H1 (cell line): Measurements from ENCODE around the gene STARD3. TPM values are rescaled to one million over a fixed set of nuclear protein-coding genes. Genes with fewer than 3 reads are reported as not detected.
A peak's percentile ranks its signal among the peaks of the same experiment; 100 is the strongest.

Experiments
- ASH2L ChIP-seq: fragments of 200-600, 300-600 bp; sonication (generic); IDR thresholded peaks from one replicate; pipeline ENCODE4 v1.7.1; 2017; ENCODE audit warnings: low read length
- CREB1 ChIP-seq: IDR thresholded peaks from 2 replicates; pipeline ENCODE4 v1.6.1; 2012; ENCODE audit warnings: inconsistent platforms
- CTCF ChIP-seq, 3 experiments: IDR thresholded peaks; 1 replicate in 2 of 3; 2 replicates in 1 of 3; pipeline versions ENCODE4 v1.5.1 to v1.6.1; 2011; ENCODE audit warnings: low read length in 3 of 3, mild to moderate bottlenecking in 3 of 3, inconsistent platforms in 2 of 3, low read depth in 1 of 3, moderate library complexity in 1 of 3; ENCODE audit not compliant: insufficient read depth in 1 of 3; ENCODE audit errors: control extremely low read depth in 1 of 3
- EZH2 ChIP-seq: fragments of 200-600 bp; sonication (generic); IDR thresholded peaks from 2 replicates; pipeline ENCODE4 v1.7.1; 2012; ENCODE audit warnings: low read depth, mild to moderate bottlenecking, moderate library complexity, low read length, inconsistent platforms; ENCODE audit not compliant: severe bottlenecking
- GABPA ChIP-seq: IDR thresholded peaks from 2 replicates; pipeline ENCODE4 v1.6.1; 2011; ENCODE audit warnings: mild to moderate bottlenecking, low read length, moderate library complexity, borderline replicate concordance; ENCODE audit not compliant: insufficient read depth
- HDAC2 ChIP-seq, 2 experiments: fragments of 300-600 bp in 1 of 2; sonication (generic) in 1 of 2; IDR thresholded peaks; 2 replicates each; pipeline ENCODE4 v1.6.1; 2011 to 2012; ENCODE audit warnings: low read depth in 2 of 2, low read length in 2 of 2, mild to moderate bottlenecking in 2 of 2, moderate library complexity in 2 of 2, borderline replicate concordance in 1 of 2, inconsistent platforms in 1 of 2
- KDM1A ChIP-seq: fragments of 200-600, 300-600 bp; sonication (generic); IDR thresholded peaks from 2 replicates; pipeline ENCODE4 v1.7.1; 2016; ENCODE audit warnings: mild to moderate bottlenecking, low read length, borderline replicate concordance
- KDM5A ChIP-seq: fragments of 200-600 bp; IDR thresholded peaks from 2 replicates; pipeline ENCODE4 v1.7.1; 2012; ENCODE audit warnings: mild to moderate bottlenecking, low read length, inconsistent platforms, mixed read lengths
- PHF8 ChIP-seq: fragments of 200-600 bp; sonication (generic); conservative IDR thresholded peaks from 2 replicates; pipeline ENCODE4 v1.7.1; 2012; ENCODE audit warnings: low read depth, mild to moderate bottlenecking, inconsistent platforms, low read length, moderate library complexity
- POLR2A ChIP-seq, 2 experiments: IDR thresholded peaks; 1 replicate in 1 of 2; 2 replicates in 1 of 2; pipeline ENCODE4 v1.6.1; 2011; ENCODE audit warnings: low read depth in 2 of 2, low read length in 2 of 2, mild to moderate bottlenecking in 2 of 2; ENCODE audit errors: control extremely low read depth in 1 of 2
- RNF2 ChIP-seq: fragments of 200-900, 300-1000 bp; sonication (generic); IDR thresholded peaks from 2 replicates; pipeline ENCODE4 v1.7.1; 2016; ENCODE audit warnings: borderline replicate concordance, low read depth, mild to moderate bottlenecking, antibody characterized with exemption, low read length; ENCODE audit not compliant: poor library complexity, severe bottlenecking; ENCODE audit errors: missing control alignments
- polyA plus RNA-seq, 7 experiments: library from polyadenylated mRNA; depleted of rRNA in 3 of 7; stranded (reverse) in 5 of 7; unstranded in 2 of 7; fragments of >200 nt in 5 of 7; fragments of 200-250 nt in 2 of 7; gene quantifications; 1 replicate in 5 of 7; 2 replicates in 1 of 7; 4 replicates in 1 of 7; pipeline versions ENCODE4 v1.2.1 to v1.2.3, GENCODE V29; 2011 to 2013; ENCODE audit warnings: missing spikeins in 2 of 7, mixed read lengths in 2 of 7
- total RNA-seq: library from RNA; stranded (reverse); fragmentation: NEBNext Ultra II Directional; extraction: Animal tissue kit (Norgen Biotek cat#: 25700); gene quantifications from 2 replicates; pipeline ENCODE4 v1.2.1, GENCODE V29; 2021

The STARD3 gene
- total and polyA plus RNA-seq, 2 of the 8 experiments (the other 6 are each of a cell fraction or from before 2014, with no cell fraction given), result 47.6 to 80.3 TPM

GRCh38 chr17:39671651-39672521 lies 34.9 kb downstream of the STARD3 start (continued):
- no peak for TF ChIP-seq ASH2L
- peak; percentile 46; the same call in 1 of the 2 replicates for TF ChIP-seq GABPA
- TF ChIP-seq CREB1, result 0 out of 2 replicates have a peak, but pooled peaks have one; percentile 13
- TF ChIP-seq POLR2A (IDR thresholded peaks at IDR 0.05; ENCODE audit: control extremely low read depth in 1 of 2, low read depth in 2 of 2, low read length in 2 of 2), result no peak; a peak in 1 of 3 replicates
- TF ChIP-seq KDM1A, result no peak
- TF ChIP-seq HDAC2 (IDR thresholded peaks at IDR 0.05; ENCODE audit: borderline replicate concordance in 1 of 2, low read depth in 2 of 2, low read length in 2 of 2), result no peak
- TF ChIP-seq EZH2, result no peak
- TF ChIP-seq PHF8, result no peak
- no peak for TF ChIP-seq RNF2
- TF ChIP-seq CTCF (IDR thresholded peaks at IDR 0.05; ENCODE audit: control extremely low read depth in 1 of 3, insufficient read depth in 1 of 3, low read depth in 1 of 3, low read length in 3 of 3), result peak; percentile 86 to 93 (median 92)
- TF ChIP-seq KDM5A, result no peak
